Ascending aorta (tissue), 2 donors: ENCODE data around the gene LAPTM5. TPM values are rescaled to one million over a fixed set of nuclear protein-coding genes. Genes with fewer than 3 reads are reported as not detected.
A peak's percentile ranks its signal among the peaks of the same experiment; 100 is the strongest.

ENCODE experiments used
- DNase-seq, 2 donors: peaks; one replicate each; pipeline ENCODE4 v3.0.0-alpha.2; 2019; ENCODE audit warnings: low spot score in 2 of 2
- H3K27ac ChIP-seq, 2 donors: fragments of 200-600 bp; sonication (generic); one replicate each; pipeline ENCODE4 v1.5.1; 2016 to 2017; ENCODE audit warnings: mild to moderate bottlenecking in 1 of 2
- H3K27me3 ChIP-seq: fragments of 200-600 bp; sonication (generic); one replicate; pipeline ENCODE4 v1.5.1; 2017
- H3K36me3 ChIP-seq, 2 donors: fragments of 200-600 bp; sonication (generic); one replicate each; pipeline ENCODE4 v1.5.1; 2016
- H3K4me1 ChIP-seq, 2 donors: fragments of 200-600 bp; sonication (generic); one replicate each; pipeline ENCODE4 v1.5.1; 2016 to 2017; ENCODE audit warnings: mild to moderate bottlenecking in 1 of 2
- H3K4me3 ChIP-seq, 2 donors: fragments of 200-600 bp; sonication (generic); one replicate each; pipeline ENCODE4 v1.5.1; 2016 to 2017; ENCODE audit warnings: mild to moderate bottlenecking in 1 of 2
- H3K9me3 ChIP-seq, 2 donors: fragments of 200-600 bp; sonication (generic); one replicate each; pipeline ENCODE4 v1.5.1; 2016
- intact Hi-C: fragments of 100-400 bp; cut with DNase I; formaldehyde crosslinking; loops from one replicate; pipeline ENCODE4 v1.15.1; 2023
- total RNA-seq: library from RNA; depleted of rRNA; stranded (reverse); fragments of >200 nt; gene quantifications from one replicate; pipeline ENCODE4 v1.1.0, GENCODE V29; 2016
- TF ChIP-seq, protein P1 (sequence below), 3 experiments: fragments of 200-600 bp in 2 of 3; fragments of 450-650 bp in 1 of 3; sonication (generic) in 2 of 3; IDR thresholded peaks; one replicate each; pipeline ENCODE4 v1.5.1; 2016 to 2019; ENCODE audit warnings: antibody characterized with exemption in 3 of 3, mild to moderate bottlenecking in 1 of 3, moderate library complexity in 1 of 3

Gene LAPTM5
- total RNA-seq, 1 donor from 2014 or later = 56.1 TPM

DNA sequence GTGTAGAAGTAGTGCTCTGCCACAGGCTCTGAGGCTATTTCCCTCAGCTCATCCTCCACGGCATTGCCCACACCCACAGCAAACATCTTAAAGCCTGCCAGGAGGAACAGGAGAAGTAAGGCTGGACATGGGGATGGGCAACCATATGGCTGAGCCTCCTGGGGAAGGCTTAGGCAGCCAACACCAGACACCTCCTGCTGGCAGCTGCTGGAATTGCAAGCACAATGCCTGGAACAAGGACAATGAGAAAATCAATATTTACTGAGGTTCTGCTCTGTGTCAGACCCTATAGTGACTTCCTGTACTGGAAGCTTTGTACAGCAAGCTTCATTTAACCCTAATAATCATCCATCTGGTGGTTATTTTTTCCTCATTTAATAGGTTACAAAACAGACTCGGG is 42.4 kb downstream of the LAPTM5 start:
- intact Hi-C loops = loop anchor here (5.0 to 10.0 kb wide), 4 partner anchors 630 to 1830 kb away; partner anchors contain the start of gene TMEM200B
- H3K4me1 ChIP-seq = peaks cover 0 to 4% of the 10 kb centered on the region in 2 donors
- H3K27ac ChIP-seq = no peak overlapping the region
- no peak overlapping the region for H3K4me3 ChIP-seq
- no peak for DNase-seq
- H3K27me3 ChIP-seq = no peaks in the 10 kb centered on the region
- TF ChIP-seq, protein P1, sequence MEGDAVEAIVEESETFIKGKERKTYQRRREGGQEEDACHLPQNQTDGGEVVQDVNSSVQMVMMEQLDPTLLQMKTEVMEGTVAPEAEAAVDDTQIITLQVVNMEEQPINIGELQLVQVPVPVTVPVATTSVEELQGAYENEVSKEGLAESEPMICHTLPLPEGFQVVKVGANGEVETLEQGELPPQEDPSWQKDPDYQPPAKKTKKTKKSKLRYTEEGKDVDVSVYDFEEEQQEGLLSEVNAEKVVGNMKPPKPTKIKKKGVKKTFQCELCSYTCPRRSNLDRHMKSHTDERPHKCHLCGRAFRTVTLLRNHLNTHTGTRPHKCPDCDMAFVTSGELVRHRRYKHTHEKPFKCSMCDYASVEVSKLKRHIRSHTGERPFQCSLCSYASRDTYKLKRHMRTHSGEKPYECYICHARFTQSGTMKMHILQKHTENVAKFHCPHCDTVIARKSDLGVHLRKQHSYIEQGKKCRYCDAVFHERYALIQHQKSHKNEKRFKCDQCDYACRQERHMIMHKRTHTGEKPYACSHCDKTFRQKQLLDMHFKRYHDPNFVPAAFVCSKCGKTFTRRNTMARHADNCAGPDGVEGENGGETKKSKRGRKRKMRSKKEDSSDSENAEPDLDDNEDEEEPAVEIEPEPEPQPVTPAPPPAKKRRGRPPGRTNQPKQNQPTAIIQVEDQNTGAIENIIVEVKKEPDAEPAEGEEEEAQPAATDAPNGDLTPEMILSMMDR (IDR thresholded peaks at IDR 0.05) = peak in 1 of 3 experiments; percentile 20
- H3K9me3 ChIP-seq = peaks cover 0 to 4% of the 10 kb centered on the region in 2 donors
- H3K36me3 ChIP-seq = no peaks in the 10 kb centered on the region

- H3K4me1 ChIP-seq = peaks cover 0 to 4% of the 10 kb centered on the region in 2 donors
- H3K27me3 ChIP-seq = no peaks in the 10 kb centered on the region
- no peak overlapping the region for H3K27ac ChIP-seq
- no peak for DNase-seq
- H3K4me3 ChIP-seq = no peak overlapping the region
- TF ChIP-seq, protein P1 (IDR thresholded peaks at IDR 0.05) = no peak
- no peaks in the 10 kb centered on the region for H3K36me3 ChIP-seq
- intact Hi-C loops = loop anchor here (5.0 to 10.0 kb wide), 4 partner anchors 630 to 1830 kb away; partner anchors contain the start of gene TMEM200B
- H3K9me3 ChIP-seq = peaks cover 0 to 4% of the 10 kb centered on the region in 2 donors
Observed at GRCh38 chr1:30714536-30715090, 43.0 kb downstream of the LAPTM5 start.

DNA sequence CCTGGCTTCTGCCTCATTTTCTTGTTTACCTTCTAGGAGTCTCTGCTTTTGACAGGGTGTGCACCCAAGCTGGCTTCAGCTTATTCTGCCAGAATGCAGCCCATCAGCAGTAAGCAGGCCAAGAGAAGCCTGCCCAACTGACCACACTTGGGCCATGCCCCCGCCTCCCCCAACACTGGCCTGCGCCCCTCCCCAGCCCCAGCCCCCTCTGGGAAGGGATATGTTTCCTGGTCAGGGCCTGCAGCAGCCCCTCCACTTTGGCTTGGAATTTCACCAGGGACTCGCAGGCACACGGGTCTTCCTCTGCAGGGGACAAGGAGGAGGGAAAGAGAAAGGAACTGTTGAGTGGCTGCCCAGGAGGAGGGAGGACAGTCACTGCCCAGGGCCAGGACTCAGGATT is 43.5 kb downstream of the LAPTM5 start:
- TF ChIP-seq, protein P1 (IDR thresholded peaks at IDR 0.05) = no peak
- no peak for DNase-seq
- peaks cover 0 to 4% of the 10 kb centered on the region in 2 donors for H3K4me1 ChIP-seq
- H3K27ac ChIP-seq = peak overlapping the region in 1 of 2 donors; percentile 2
- no peaks in the 10 kb centered on the region for H3K36me3 ChIP-seq
- H3K4me3 ChIP-seq = no peak overlapping the region
- intact Hi-C loops = loop anchor here (10.0 kb wide), 2 partner anchors 629 to 1829 kb away; no protein-coding TSS in a partner anchor
- peaks cover 0 to 4% of the 10 kb centered on the region in 2 donors for H3K9me3 ChIP-seq
- no peaks in the 10 kb centered on the region for H3K27me3 ChIP-seq

DNA sequence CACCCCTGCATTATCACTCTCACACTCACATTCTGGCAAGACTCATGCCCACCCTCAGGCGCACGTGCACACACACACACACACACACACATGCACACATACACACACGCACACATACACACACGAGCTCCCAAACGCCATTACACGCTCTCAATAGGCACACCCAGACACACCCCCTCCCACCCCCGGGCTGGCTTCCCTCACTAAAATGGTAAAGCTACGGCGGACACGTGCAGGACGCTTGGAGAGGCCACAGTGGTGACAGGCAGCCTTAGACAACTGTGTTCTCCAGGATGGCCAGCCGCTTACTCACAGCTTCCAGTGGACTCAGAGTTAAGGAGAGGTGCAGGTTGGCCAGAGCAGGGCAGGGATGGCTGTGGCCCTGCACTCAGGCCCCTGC is 44.3 kb downstream of the LAPTM5 start:
- intact Hi-C loops = loop anchor here (10.0 kb wide), 2 partner anchors 629 to 1829 kb away; no protein-coding TSS in a partner anchor

GRCh38 chr1:30712583-30712982 is 45.0 kb downstream of the LAPTM5 start:
- Histone ChIP-seq H3K27ac (no peak overlapping the region), H3K4me1 (no peaks in the 10 kb centered on the region), H3K36me3 (no peaks in the 10 kb centered on the region), H3K9me3 (peaks cover 0 to 4% of the 10 kb centered on the region in 2 donors), H3K4me3 (no peak overlapping the region), H3K27me3 (no peaks in the 10 kb centered on the region)
- TF ChIP-seq, protein P1 (IDR thresholded peaks at IDR 0.05) = no peak
- intact Hi-C loops = loop anchor here (10.0 kb wide), 2 partner anchors 628 to 1828 kb away; no protein-coding TSS in a partner anchor
- DNase-seq = no peak

More for the DNA sequence above, 44.3 kb downstream of the LAPTM5 start:
- Histone ChIP-seq H3K27me3 (no peaks in the 10 kb centered on the region), H3K27ac (no peak overlapping the region), H3K4me1 (no peaks in the 10 kb centered on the region), H3K4me3 (no peak overlapping the region), H3K36me3 (no peaks in the 10 kb centered on the region), H3K9me3 (peaks cover 0 to 4% of the 10 kb centered on the region in 2 donors)
- DNase-seq = no peak
- TF ChIP-seq, protein P1 (IDR thresholded peaks at IDR 0.05) = no peak
